Thyroid gland (tissue), 4 donors: ENCODE results near the gene EGFR.

Experiments used
- CTCF ChIP-seq, 6 experiments: fragments of 200-600 bp in 3 of 6; fragments of 450-650 bp in 3 of 6; sonication (generic) in 3 of 6; IDR thresholded peaks; one replicate each; pipeline ENCODE4 v1.5.1; 2016 to 2019; ENCODE audit warnings: antibody characterized with exemption in 6 of 6, mild to moderate bottlenecking in 2 of 6, inconsistent platforms in 1 of 6, moderate library complexity in 1 of 6
- POLR2A ChIP-seq, 2 donors: fragments of 450-650 bp; IDR thresholded peaks; one replicate each; pipeline ENCODE4 v1.6.1; 2017; ENCODE audit warnings: antibody characterized with exemption in 2 of 2, mild to moderate bottlenecking in 2 of 2, moderate library complexity in 1 of 2

- TF ChIP-seq CTCF (IDR thresholded peaks at IDR 0.05) (peak in 1 of 6 experiments; percentile 8), POLR2A (IDR thresholded peaks at IDR 0.05) (peak in 1 of 2 donors; percentile 25)
Observed at GRCh38 chr7:55019691-55020465, 1.1 kb downstream of the EGFR start.
